HG03521 (cell line): ENCODE measurements around the gene P2RY12.

Experiments used
- ATAC-seq: cut with Tn5 transposase; IDR thresholded peaks from one replicate; pipeline ENCODE4 v1.9.1; 2021; ENCODE audit warnings: mild to moderate bottlenecking, moderate library complexity; ENCODE audit not compliant: unreplicated experiment

The P2RY12 gene

DNA sequence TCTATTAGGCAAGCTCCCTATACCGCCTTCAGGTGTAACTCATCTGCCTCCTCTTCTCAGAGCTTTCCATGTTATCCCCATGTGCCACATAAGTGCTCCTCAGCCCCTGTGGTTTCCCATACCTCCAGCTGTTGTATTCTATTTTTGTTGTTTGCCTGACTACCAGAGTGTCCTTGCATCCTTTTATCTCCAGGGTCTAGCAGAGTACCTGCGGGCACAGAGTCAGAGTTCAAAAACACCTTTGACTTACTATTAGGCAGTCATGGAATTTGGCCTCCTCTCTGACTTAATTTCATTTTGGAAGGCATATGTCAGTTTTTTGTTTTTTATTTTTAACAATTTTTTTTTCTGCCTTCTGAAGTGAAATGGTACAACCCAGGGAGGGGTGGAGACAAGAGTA lies 75.0 kb downstream of the P2RY12 start:
- ATAC-seq = no peak

DNA sequence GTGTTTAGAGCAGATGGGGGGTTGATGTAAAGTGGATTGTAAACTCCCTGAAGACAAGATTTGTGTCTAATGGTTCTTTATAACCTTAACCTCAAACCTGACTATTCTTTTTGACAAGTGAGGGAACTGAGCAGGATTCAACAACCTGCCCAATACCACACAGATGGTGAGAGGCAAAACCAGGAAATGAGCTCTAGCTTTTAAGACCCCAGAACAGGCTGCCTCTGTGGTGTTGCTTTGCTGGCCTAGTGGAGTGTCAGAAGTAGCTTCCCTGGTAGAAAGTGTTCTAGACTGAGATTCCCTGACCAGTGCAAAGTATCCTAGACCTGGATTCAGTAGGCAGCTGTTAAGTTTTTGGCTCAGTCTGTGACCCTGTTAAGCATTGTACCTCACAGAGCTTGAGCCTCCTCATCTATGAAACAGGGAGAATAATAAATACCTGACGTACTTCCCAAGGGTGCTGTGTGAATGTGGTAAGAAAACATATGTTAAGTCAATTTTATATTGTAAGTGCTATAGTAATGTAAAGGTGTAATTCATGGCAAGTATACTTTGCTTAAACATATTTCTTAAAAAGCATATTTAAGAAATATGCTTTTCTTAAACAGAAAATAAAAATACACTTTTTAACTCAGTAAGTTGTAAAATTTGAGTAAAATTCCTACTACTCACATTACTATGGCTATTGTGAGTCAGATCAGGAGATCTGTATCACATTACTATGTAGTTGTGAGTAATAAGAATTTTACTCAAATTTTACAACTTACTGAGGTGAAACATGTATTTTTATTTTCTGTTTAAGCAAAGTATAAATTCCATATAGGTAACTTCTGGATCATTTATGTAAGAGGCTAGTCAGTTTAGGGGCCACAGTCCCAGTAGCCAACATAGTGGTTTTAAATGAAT lies 76.7 kb downstream of the P2RY12 start:
- no peak for ATAC-seq

DNA sequence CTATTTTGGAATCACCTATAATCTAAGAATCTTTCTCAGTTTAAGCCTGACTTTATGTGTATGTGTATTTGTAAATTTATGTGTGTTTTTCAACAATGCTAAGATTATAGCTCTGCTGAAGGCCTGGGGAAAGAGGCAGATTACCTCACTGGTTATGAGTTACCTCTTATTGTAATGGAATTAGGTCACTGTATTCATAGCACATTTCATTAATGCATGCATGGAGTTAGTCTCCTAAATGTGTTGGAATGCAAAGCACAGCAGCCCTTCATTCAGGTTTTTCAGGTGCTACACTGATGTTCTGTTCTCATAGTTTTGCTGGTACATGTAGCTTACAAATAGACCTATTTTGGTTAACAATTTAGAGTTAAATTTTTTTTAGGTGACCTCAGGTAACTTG lies 77.4 kb downstream of the P2RY12 start:
- no peak for ATAC-seq

DNA sequence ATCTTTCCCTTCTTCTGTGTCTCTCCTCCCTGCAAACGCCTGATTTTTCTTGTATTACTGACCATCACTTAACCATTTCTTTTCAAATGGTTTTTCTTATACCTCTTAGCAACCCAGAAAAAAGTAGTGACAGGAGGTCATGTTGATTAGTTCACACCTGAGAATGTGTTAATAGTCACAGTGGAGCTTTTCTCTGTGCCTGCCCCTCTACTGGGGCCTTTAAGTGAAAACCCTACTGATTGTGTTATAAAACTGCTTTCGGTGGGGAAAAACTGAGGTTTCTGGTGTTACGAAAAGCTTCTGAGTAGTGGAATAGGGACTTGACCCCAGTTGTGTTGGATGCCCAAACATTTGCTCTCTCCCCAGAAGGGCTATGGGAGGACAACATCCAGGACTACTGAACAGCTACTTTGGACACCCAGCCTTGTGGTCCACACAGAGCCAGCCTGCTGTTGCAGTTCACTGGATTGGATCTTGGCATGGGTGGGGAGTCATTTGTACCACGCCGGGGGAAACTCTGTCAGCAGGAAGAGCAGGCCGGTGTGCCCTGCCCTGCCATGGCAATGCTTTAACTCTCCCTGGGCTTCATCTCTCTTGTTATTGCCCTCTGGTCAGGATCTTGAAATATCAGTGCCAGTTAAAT lies 78.3 kb downstream of the P2RY12 start:
- ATAC-seq = no peak

DNA sequence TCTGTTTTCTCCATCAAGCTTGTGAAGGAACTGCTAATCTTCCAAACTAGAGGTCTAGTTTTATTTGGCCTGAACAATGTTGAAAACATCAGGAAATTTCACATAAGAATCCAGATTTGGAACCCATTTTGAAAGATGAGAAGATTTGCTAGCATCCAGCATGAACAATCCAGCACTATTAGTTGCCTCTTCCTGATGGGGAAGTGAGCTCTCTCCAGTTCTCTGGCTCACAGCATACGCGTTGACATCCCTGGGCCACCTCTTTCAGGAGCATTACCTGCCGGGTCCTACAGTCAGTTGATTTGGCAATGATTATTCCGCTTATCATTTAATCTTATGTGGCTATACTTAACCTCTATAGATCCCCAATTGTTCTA lies 78.8 kb downstream of the P2RY12 start:
- no peak for ATAC-seq

DNA sequence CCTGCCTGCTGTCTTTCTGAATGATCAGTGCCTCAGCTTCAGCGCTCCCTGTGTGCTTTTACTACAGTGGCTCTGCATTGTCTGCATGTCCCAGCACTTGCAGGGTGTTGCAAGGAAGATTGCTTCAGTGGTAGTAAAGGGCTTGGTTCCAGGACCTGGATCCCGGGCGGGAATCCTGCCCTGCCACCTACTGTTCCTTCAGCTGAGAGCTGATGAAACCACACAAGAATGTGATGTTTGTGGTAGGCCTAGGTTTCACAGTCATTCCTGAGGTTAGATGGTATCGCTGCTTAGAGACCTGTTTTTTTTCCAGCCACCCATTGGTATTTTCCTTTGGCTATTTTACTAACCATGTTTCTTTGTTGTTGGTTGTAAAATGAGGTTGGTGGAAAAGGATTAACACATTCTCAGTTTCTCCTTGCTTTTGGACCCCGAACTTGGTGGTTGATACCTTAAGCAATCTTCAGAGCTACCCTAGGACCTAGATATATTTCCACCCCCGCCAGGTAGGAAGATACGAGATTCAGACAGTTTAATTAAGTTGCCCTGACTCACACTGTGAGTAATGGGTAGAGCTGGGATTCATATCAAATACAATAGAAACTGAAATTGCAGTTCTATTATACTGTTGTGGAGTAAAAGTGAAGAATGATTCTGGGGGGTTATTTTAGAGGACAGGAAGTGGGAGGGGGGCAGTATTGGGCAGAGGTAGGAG lies 79.3 kb downstream of the P2RY12 start:
- no peak for ATAC-seq

DNA sequence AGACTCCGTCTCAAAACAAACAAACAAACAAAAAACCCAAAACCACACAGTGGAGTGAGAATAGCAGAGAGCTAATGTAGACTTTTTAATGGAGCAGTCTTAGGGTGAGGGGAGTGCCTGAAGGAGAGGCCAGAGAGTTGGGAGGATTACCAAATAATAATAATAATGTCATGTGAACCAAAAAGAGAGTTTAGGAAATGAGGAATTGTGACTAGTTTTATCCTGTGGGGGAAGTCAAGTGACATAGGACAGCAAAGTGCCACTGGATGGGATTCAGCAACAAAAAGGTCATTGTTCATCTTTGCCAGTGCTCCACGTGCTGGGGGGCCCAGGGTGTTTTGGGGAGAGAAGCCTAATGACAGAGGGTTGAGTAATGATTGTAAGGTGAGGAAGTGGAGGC lies 80.8 kb downstream of the P2RY12 start:
- no peak for ATAC-seq

DNA sequence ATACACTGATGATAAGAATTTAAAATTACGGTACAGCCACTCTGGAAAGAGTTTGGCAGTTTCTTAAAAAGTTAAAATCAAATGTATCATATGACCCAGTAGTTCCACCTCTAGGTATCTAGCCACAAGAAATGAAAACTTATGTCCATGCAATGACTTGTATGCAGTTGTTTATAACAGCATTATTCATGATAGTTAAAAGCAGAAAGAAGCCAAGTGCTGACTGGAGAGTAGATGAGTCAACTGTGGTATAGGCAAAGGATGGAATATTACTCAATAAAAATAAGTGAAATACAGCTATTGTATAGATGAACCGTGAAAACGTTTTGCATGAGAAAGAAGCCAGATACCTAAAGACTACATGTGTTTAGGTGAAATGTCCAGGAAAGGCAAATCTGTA lies 82.8 kb downstream of the P2RY12 start:
- no peak for ATAC-seq

DNA sequence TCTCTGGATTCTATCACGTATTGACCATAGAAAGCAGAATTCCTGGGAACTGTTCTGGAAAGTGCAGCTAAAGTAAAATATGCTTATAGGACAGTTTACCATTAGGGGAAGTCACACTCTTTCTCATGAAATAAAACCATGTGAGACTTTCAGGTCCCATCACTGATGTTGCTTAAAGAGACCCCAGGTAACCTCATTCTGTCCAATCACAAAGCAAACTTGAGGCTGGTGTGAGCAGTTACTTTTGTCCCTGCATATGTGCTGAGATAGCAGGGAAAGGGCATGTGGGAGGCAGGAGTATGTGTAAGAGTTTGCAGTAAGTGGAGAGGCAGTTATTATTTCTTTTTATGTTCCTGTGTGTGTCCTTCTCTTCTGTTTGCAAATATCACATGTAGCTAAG lies 84.0 kb downstream of the P2RY12 start:
- ATAC-seq = no peak

DNA sequence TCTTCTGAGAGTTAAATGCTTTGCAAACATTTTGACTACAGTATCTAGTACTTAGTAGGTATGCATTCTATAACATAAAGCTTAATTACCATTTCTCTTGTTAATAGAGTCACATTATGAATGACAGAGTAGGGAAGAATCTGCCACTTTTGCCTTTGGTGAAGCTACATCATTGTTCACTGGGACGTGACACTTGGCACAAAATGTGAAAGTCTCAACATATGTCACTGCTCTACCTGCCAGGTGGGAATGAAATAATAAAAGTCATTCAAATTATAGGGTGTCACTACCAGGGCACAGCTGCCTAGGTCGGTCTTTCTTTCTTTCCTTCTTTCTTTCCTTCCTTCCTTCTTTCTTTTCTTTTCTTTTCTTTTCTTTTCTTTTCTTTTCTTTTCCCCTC lies 85.5 kb downstream of the P2RY12 start:
- ATAC-seq = no peak

DNA sequence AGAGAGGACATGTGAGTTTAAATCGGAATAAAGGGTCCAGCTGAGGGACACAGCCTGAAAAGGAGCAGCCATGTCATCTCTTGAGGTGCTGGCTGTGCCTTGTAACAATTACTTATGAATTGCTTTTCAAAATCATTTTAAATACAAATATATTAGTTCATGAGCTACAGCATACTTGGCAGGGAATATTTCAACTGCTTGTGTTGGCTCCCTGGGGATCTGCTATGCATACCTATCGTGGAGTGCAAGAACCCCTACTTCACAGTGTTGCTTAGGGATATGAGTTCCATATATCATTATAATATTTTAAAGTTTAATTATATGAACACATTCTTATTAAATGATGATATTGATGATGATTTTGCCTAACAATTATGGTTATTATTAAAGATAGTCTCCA lies 87.1 kb downstream of the P2RY12 start:
- ATAC-seq = no peak

DNA sequence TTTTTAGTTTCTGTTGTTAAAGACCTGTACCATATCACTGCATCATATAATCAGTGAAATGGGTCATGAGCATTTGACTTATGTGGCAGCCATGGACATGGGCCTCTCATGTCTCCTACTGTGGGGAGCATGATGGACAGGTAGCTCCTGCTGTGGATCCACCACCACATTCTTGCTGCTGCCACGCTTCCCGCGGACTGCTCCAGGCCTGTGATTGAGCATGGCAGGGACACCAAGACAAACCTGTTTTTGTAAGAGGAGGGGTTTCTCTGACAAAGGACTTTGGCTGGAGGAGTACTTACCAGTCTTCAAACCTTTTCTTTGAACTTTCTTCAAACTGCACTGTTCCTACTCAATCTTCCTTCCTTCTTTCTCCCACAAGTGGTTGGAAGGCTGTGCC lies 88.3 kb downstream of the P2RY12 start:
- ATAC-seq = no peak

DNA sequence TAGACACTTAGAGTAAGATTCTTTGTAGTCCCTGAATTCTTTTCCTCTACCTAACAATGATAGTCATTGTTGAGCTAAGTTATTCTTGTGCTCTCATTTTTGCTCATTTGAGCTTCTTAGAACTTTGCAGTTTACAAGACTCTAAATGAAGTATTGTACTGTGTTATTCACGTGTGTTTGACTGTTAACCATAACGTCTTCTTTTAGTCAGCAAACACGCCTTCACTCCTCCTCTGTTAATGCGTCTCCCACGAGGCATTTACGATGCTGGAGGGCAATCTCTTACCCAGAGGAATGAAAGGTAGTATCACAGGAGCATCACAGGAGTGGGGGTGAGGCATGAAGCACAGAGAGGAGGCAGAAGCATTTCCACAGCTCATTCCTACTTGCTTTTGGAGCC lies 91.4 kb downstream of the P2RY12 start:
- ATAC-seq = no peak

DNA sequence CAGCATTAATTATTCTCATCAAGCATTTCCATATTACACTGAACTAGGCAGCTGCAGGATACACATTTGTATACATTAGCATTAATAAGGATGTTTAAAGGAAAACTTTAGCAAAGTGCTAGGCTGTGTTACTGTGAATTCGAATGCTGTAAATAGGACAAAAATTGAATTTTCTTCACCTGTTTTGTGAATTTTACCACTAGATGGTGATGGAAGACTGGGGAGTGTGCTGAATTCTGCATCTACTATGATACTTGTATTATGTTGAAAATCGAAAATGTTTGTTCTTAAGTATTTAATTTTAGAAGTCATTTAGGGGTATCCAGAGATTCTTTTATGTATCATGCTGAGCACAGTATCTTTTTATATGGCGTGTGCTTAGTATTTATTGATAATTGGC lies 93.9 kb downstream of the P2RY12 start:
- no peak for ATAC-seq

DNA sequence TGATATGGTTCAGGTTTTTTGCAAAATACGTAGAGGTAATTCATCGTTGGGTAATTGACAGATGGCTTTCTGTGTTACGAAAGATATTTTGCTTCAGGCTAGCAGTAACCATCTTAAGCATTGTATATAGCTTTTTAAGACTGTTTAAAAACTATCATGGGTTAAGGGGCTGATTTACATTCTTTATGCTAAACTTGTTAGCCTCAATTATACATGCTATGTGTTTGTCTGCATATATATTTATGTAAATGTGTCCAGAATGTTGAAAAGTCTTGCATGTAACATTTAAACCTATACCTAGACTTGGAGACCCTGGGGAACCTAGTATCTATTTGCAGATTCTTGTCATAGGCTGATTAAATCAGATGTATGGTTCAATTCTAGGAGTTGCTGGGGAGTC lies 95.1 kb downstream of the P2RY12 start:
- ATAC-seq = no peak
